ENCODE results near the gene RPS15. TPM values are rescaled to one million over a fixed set of nuclear protein-coding genes. Genes with fewer than 3 reads are reported as not detected.

The RPS15 gene
- total and polyA plus RNA-seq, 9 of the 15 experiments (the other 6 are each of a cell fraction or from before 2014, with no cell fraction given), result 605 to 2,791 (median 957) TPM

- BruUV-seq (replicated peaks), result no TSS peak
- ATAC-seq (no peak), DNase-seq (ENCODE audit: extremely low read depth in 1 of 4, low spot score in 3 of 4) (no peak), FAIRE-seq (no peak)
- Histone ChIP-seq H3K9ac (ENCODE audit: insufficient read depth in 1 of 2, low read depth in 2 of 2, low read length in 2 of 2) (no peak overlapping the region), H3K9me3 (replicated peaks; ENCODE audit: control insufficient read depth, insufficient read depth, low read depth, low read length) (no peaks in the 10 kb centered on the region), H3K36me3 (ENCODE audit: control insufficient read depth, insufficient read depth, low read length) (peaks cover 71% of the 10 kb centered on the region; the same call in 2 of the 3 replicates), H3K9me1 (ENCODE audit: control insufficient read depth, insufficient read depth, low read length) (no peaks in the 10 kb centered on the region), H2AFZ (ENCODE audit: low read depth, low read length) (no peak overlapping the region), H3K4me2 (ENCODE audit: insufficient read depth, low read length) (no peak overlapping the region), H3K79me2 (ENCODE audit: control insufficient read depth, insufficient read depth, low read length) (peaks cover 4% of the 10 kb centered on the region; the same call in 2 of the 3 replicates), H4K20me1 (replicated peaks; ENCODE audit: control insufficient read depth, insufficient read depth, low read length) (peaks cover 13% of the 10 kb centered on the region), H3K27me3 (ENCODE audit: control insufficient read depth in 2 of 2, insufficient read depth in 2 of 2, low read length in 2 of 2) (no peaks in the 10 kb centered on the region), H3K4me1 (replicated peaks in 1 of 2; ENCODE audit: control insufficient read depth in 2 of 2, insufficient read depth in 2 of 2, low read length in 2 of 2) (peaks cover 0 to 70% of the 10 kb centered on the region in 2 experiments; a peak in 3 of 5 replicates), H3K4me3 (no peak overlapping the region), H3K27ac (ENCODE audit: extremely low read depth, low read depth, low read length) (no peak overlapping the region)
- ChIA-PET CTCF (ENCODE audit: low intra/inter-chr PET ratio) (no interaction called here), POLR2A (no interaction called here)
- WGBS (ENCODE audit: insufficient coverage, low coverage, missing lambda C conversion rate), result 96% methylated on average over 19 of the region's 37 CpGs
- intact Hi-C loops (cut with micrococcal nuclease) (no loop called here), in situ Hi-C loops (cut with MboI) (no loop called here)
- TF ChIP-seq POLR2AphosphoS5 (IDR thresholded peaks at IDR 0.05; ENCODE audit: control insufficient read depth, insufficient read depth, low read depth, low read length), result 0 out of 2 replicates have a peak, but pooled peaks have one; percentile 2
- peak; percentile 51; the same call in 1 of the 2 replicates for TF ChIP-seq POLR2G (IDR thresholded peaks at IDR 0.05; ENCODE audit: low read depth, low read length)
- no peak for TF ChIP-seq CHCHD3 (CRISPR knock-in tag; IDR thresholded peaks at IDR 0.05)
Measured at GRCh38 chr19:1392939-1393530, 45.2 kb upstream of the RPS15 start.

- no TSS peak for BruUV-seq (replicated peaks)
- Histone ChIP-seq H3K27me3 (ENCODE audit: control insufficient read depth in 2 of 2, insufficient read depth in 2 of 2, low read length in 2 of 2) (no peaks in the 10 kb centered on the region), H3K27ac (ENCODE audit: extremely low read depth, low read depth, low read length) (no peak overlapping the region), H3K9ac (ENCODE audit: insufficient read depth in 1 of 2, low read depth in 2 of 2, low read length in 2 of 2) (no peak overlapping the region; a peak in 1 of 4 replicates), H3K4me1 (replicated peaks in 1 of 2; ENCODE audit: control insufficient read depth in 2 of 2, insufficient read depth in 2 of 2, low read length in 2 of 2) (peaks cover 0 to 66% of the 10 kb centered on the region in 2 experiments; a peak in 3 of 5 replicates), H3K79me2 (ENCODE audit: control insufficient read depth, insufficient read depth, low read length) (no peaks in the 10 kb centered on the region), H4K20me1 (replicated peaks; ENCODE audit: control insufficient read depth, insufficient read depth, low read length) (peaks cover 11% of the 10 kb centered on the region), H3K36me3 (ENCODE audit: control insufficient read depth, insufficient read depth, low read length) (peaks cover 66% of the 10 kb centered on the region; the same call in 2 of the 3 replicates), H3K4me2 (ENCODE audit: insufficient read depth, low read length) (no peak overlapping the region), H2AFZ (ENCODE audit: low read depth, low read length) (no peak overlapping the region), H3K9me1 (ENCODE audit: control insufficient read depth, insufficient read depth, low read length) (no peaks in the 10 kb centered on the region), H3K4me3 (no peak overlapping the region), H3K9me3 (replicated peaks; ENCODE audit: control insufficient read depth, insufficient read depth, low read depth, low read length) (no peaks in the 10 kb centered on the region)
- 91% methylated on average over 16 of the region's 17 CpGs for WGBS (ENCODE audit: insufficient coverage, low coverage, missing lambda C conversion rate)
- in situ Hi-C loops (cut with MboI) (no loop called here), intact Hi-C loops (cut with micrococcal nuclease) (no loop called here)
- peak; percentile 30 for TF ChIP-seq RBM22 (IDR thresholded peaks at IDR 0.05; ENCODE audit: low read depth, low read length, poor library complexity, severe bottlenecking)
- TF ChIP-seq BMI1 (IDR thresholded peaks at IDR 0.05; ENCODE audit: low read length), result no peak
- 0 out of 2 replicates have a peak, but pooled peaks have one; percentile 7 for TF ChIP-seq POLR2AphosphoS5 (IDR thresholded peaks at IDR 0.05; ENCODE audit: control insufficient read depth, insufficient read depth, low read depth, low read length)
- TF ChIP-seq NR4A1 (CRISPR knock-in tag; IDR thresholded peaks at IDR 0.05), result no peak
- TF ChIP-seq NR4A1 (tag; IDR thresholded peaks at IDR 0.05), result no peak
- no peak for DNase-seq (ENCODE audit: extremely low read depth in 1 of 4, low spot score in 3 of 4)
- FAIRE-seq, result no peak
- no peak for ATAC-seq
- ChIA-PET CTCF (ENCODE audit: low intra/inter-chr PET ratio) (no interaction called here), POLR2A (interaction anchor here (0.8 to 1.3 kb wide), 4 partner anchors 10 to 124 kb away, joined by 3 to 7 read pairs (median 4); no protein-coding TSS in a partner anchor)
Measured at GRCh38 chr19:1393841-1394240, 44.4 kb upstream of the RPS15 start.

Measured in K562 (cell line).